DMS114 treated with DMSO at 0.1 percent for 48 hours (cell line): Measurements from ENCODE around the gene GPATCH1.
"Not testable (repeated sequence)": the region's sequence is repeated elsewhere in the genome, so short reads cannot be mapped to it uniquely, and the experiment has no call there.

ENCODE experiments used
- DNase-seq: peaks from one replicate; lab custom pipeline; 2025; ENCODE audit not compliant: unreplicated experiment; lab: John Stamatoyannopoulos, UW

The GPATCH1 gene

GRCh38 chr19:33158365-33158764, 77.4 kb downstream of the GPATCH1 start:
- no peak for DNase-seq

GRCh38 chr19:33159149-33159548, 78.2 kb downstream of the GPATCH1 start:
- no peak for DNase-seq

GRCh38 chr19:33159893-33160292, 78.9 kb downstream of the GPATCH1 start:
- DNase-seq = no peak

- DNase-seq = no peak
These were observed 80.2 kb downstream of the GPATCH1 start for GRCh38 chr19:33161201-33161600.

- DNase-seq = no peak
These were observed 82.5 kb downstream of the GPATCH1 start for GRCh38 chr19:33163481-33163880.

GRCh38 chr19:33166037-33166436, 85.1 kb downstream of the GPATCH1 start:
- DNase-seq = not testable (repeated sequence)

GRCh38 chr19:33167438-33167837, 86.5 kb downstream of the GPATCH1 start:
- no peak for DNase-seq

- DNase-seq = no peak
These were observed 87.5 kb downstream of the GPATCH1 start for GRCh38 chr19:33168528-33168927.

- DNase-seq = no peak
These were observed 90.3 kb downstream of the GPATCH1 start for GRCh38 chr19:33171222-33171795.

GRCh38 chr19:33171916-33172359, 91.0 kb downstream of the GPATCH1 start:
- DNase-seq = no peak

- no peak for DNase-seq
These were observed 93.2 kb downstream of the GPATCH1 start for GRCh38 chr19:33174186-33174585.

- no peak for DNase-seq
These were observed 94.3 kb downstream of the GPATCH1 start for GRCh38 chr19:33175156-33175782.

- no peak for DNase-seq
These were observed 95.1 kb downstream of the GPATCH1 start for GRCh38 chr19:33175886-33176669.

GRCh38 chr19:33176670-33177416, 95.9 kb downstream of the GPATCH1 start:
- peak; percentile 98 for DNase-seq

GRCh38 chr19:33177417-33177979, 96.5 kb downstream of the GPATCH1 start:
- peak; percentile 73 for DNase-seq
